ENCODE measurements around the gene KIF5A.

- no peak for TF ChIP-seq CTCF (IDR thresholded peaks at IDR 0.05; ENCODE audit: low read depth, low read length)
- TF ChIP-seq EZH2phosphoT487 (IDR thresholded peaks at IDR 0.05; ENCODE audit: low read depth): no peak
Measured at GRCh38 chr12:57511161-57511560, 38.7 kb upstream of the KIF5A start.

Measured in OCI-LY3 (cell line).